ENCODE data around the gene MARCHF5.
"Not testable (repeated sequence)": the region's sequence is repeated elsewhere in the genome, so short reads cannot be mapped to it uniquely, and the experiment has no call there.

MARCHF5 gene

DNA sequence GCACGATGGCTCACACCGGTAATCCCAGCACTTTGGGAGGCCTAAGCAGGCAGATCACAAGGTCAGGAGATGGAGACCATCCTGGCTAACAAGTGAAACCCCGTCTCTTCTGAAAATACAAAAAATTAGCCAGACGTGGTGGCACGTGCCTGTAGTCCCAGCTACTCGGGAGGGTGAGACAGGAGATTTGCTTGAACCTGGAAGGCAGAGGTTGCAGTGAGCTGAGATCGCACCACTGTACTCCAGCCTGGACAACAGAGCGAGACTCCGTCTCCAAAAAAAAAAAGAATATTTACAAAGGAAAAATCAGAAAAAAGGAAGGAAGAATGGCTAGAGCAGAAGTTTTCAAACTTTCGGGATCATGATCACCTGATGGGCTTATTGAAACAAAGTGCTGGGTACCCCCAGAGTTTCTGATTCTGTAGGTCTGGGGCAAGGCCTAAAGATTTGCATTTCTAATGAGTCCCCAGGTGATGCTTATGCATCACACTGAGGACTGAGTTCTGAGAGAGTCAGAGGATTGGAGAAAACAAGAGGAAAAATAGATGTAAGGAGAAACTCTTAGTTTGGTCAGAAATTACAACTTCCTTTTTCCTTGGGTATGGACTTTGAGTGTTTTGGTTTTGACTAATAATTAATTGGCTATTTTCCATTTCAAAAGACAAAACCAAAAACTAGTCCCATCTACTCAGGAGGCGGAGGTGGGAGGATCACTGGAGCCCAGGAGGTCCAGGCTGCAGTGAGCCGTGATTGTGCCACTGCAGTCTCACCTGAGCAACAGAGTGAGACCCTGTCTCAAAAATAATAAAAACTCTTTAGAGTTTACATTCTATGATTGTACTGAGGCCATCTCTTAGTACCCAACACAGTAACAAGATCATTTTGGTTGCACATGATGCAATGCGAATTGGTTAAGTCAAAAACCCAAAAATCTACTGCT is 14.4 kb downstream of the MARCHF5 start:
- no peak for DNase-seq

DNA sequence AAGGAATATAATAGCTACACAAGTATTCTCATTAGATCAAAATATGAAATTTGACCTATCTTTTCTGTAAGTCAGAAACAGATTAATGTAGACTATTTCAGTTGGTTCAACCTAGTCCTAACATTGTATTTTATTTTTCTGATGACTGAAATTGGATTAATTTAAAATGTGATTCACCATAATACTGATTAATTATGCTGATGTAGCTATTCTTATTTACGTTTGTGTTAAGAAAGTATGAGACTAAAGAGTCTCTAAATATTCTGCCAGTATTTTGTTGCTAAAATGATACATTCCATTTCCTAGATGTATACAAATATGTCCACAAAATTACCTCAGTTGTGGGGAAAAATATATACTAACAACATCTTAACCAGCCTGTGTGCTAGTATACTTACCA is 18.3 kb downstream of the MARCHF5 start:
- DNase-seq, result no peak

DNA sequence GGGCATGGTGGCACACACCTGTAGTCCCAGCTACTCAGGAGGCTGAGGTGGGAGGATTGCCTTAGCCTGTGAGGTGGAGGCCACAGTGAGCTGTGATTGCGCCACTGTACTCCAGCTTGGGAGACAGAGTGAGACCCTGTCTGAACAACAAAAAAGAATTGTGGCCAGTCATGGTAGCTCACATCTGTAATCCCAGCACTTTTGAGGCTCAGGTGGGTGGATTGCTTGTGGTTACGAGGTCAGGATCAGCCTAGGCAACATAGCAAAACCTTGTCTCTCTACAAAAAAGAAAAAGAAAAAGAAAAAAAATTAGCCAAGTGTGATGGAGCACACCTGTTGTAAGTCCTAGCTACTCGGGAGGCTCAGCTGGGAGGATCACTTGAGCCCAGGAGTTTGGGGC is 22.8 kb downstream of the MARCHF5 start:
- no peak for DNase-seq

DNA sequence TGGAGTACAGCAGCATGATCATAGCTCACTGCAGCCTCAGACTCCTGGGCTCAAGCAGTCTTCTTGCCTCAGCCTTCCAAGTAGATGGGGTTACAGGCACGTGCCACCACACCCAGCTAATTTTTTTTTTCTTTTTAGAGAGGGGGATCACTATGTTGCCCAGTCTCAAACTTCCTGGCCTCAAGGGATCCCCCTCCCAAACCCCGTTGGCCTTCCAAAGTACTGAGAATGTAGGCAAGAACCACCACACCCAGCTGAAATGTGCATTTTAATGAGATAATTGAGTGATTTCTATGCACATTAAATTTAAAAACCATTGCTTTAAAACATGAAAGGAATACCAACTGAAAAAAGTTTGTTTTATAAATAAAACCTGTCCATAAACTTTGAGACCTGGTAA is 25.6 kb downstream of the MARCHF5 start:
- no peak for DNase-seq

- DNase-seq, result no peak
Observed at GRCh38 chr10:92323079-92323478, 32.1 kb downstream of the MARCHF5 start.

GRCh38 chr10:92327445-92328433 is 36.8 kb downstream of the MARCHF5 start:
- DNase-seq, result peak; percentile 72

DNA sequence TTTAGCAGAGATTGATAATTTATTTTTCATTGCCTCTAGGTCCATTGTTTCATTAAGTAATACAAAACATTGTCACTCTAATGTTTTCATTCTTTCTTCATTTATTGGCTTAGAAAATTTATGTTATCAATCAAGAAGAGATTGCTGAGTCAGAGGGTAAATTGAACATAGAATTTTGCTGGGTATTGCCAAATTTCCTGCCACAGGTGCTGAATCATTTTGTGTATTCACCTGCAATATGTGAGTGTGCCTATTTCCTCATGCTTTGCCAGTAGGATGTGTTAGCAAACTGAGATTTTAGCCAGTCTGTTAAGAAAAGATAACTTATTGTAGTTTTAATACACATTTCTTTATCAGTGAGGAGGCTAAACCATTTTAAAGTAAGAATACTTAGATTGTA is 38.0 kb downstream of the MARCHF5 start:
- DNase-seq, result no peak

DNA sequence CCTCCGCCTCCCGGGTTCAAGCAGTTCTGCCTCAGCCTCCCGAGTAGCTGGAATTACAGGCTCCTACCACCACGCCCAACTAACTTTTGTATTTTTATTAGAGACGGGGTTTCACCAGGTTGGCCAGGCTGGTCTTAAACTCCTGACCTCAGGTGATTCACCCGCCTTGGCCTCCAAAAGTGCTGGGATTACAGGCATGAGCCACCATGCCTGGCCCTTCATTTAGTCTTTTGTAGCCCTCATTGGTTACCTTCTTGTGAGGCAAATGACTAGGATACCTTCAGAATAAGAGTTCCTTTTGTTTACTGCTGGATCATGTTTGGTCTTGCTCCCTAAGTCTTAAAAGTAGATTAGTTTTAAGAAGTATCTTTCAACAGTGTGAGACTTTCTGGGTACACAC is 39.0 kb downstream of the MARCHF5 start:
- not testable (repeated sequence) for DNase-seq

GRCh38 chr10:92342796-92343195 is 51.8 kb downstream of the MARCHF5 start:
- no peak for DNase-seq

- not testable (repeated sequence) for DNase-seq
Observed at GRCh38 chr10:92345575-92345974, 54.6 kb downstream of the MARCHF5 start.

- DNase-seq, result not testable (repeated sequence)
Observed at GRCh38 chr10:92347035-92347676, 56.2 kb downstream of the MARCHF5 start.

DNA sequence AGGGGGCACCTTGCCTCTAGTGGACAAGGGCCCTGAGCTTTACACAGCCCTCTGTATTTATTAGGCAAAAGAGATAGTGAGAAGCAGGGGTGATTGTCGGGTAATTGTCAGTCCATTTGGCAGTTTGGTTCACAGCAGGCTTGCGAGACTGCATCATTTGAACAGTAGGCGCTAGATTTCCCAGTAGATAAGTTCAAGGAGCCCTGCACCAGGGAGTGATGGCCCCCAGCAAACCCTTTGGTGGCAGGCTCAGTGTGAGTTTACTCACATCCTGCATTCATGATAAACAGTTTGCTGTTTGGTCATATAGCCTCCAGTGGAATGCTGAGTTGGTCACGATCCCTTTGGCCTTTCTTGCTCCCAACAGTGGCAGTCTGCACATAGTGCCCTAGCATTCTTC is 59.4 kb downstream of the MARCHF5 start:
- no peak for DNase-seq

- no peak for DNase-seq
Observed at GRCh38 chr10:92354587-92354986, 63.6 kb downstream of the MARCHF5 start.

DNA sequence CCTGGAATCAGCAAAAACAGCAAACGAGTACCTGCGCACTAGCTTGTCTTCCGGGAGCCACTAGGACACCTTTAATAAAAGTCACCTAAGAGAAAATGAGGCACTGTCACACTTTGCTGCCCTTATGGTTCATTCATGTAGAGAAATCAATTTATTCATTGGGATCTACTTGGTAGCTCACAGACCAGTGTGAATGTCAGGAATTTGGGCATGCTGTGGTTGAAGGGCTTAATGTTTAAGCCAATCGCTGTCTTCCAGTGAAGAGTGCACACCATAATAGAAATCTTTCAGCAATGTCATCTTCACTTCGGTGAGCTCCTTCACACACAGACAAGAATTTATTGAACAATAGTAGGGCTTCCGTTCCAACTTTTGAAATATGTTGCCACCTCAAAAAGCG is 65.1 kb downstream of the MARCHF5 start:
- DNase-seq, result no peak

DNA sequence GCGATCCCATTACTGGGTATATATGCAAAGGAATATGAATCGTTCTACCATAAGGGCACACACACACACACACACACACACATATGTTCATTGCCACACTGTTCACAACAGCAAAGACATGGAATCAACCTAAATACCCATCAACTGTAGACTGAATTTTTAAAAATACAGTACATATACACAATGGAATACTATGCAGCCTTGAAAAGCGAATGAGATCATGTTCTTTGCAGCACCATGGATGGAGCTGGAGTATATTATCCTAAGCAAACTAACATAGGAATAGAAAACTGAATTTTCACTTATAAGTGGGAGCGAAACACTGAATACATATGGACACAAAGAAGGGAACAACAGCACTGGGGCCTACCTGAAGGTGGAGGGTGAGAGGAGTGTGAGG is 72.5 kb downstream of the MARCHF5 start:
- DNase-seq, result no peak

- DNase-seq, result no peak
Observed at GRCh38 chr10:92366412-92367021, 75.5 kb downstream of the MARCHF5 start.

DNA sequence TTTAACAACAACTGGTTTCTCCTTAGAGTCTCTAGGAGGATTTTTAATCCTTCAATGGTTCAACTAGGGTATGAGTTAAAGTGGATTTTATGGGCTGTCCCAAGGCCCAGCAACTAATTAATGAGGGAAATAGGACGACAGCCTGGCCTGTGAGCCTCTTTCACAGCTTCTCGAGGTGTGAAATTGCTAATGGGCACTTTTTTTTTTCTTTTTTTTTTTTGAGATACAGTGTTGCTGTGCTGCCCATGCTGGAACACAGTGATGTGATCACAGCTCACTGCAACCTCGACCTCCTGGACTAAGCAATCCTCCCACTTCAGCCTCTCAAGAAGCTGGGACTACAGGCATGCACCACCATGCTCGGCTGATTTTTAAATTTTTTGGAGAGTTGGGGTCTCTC is 87.0 kb downstream of the MARCHF5 start:
- peak; percentile 3 for DNase-seq

DNA sequence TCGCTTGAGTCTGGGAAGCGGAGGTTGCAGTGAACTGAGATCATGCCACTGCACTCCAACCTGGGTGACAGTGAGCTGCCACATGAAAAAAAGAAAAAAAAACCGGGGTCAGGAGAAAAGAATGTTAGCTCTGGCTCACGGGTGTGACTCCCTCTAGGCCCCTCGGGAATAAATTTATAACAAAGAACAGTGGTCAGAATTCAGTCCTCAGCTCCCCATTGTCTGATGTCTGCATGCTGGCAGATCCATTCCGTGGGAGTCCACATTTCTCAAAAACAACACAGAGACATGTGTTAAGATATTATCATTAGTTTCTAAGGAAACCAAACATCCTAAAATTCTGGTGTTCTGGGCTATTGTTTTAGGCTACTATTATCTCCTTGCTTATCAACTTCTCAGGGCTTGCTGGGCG is 90.6 kb downstream of the MARCHF5 start:
- no peak for DNase-seq

DNA sequence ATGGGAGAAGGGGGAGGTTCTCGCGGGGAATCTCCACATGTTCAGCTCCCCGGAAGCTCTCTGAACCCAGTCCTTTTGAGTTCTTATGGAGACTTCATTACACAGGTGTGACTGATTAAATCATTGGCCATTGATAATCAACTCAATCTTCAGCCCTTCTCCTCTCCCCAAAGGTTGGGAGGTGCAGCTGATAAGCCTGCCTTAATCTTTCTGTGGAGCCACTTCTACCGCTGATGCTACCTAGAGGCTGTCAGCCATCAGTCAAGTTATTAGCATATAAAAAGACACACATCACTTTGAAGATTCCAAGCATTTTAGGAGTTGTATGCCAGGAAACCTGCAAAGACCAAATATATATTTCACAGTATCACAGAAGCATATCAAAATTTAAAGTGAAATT is 91.7 kb downstream of the MARCHF5 start:
- no peak for DNase-seq

- DNase-seq, result no peak
Observed at GRCh38 chr10:92384741-92385140, 93.8 kb downstream of the MARCHF5 start.

- no peak for DNase-seq
Observed at GRCh38 chr10:92385831-92386230, 94.9 kb downstream of the MARCHF5 start.

DNA sequence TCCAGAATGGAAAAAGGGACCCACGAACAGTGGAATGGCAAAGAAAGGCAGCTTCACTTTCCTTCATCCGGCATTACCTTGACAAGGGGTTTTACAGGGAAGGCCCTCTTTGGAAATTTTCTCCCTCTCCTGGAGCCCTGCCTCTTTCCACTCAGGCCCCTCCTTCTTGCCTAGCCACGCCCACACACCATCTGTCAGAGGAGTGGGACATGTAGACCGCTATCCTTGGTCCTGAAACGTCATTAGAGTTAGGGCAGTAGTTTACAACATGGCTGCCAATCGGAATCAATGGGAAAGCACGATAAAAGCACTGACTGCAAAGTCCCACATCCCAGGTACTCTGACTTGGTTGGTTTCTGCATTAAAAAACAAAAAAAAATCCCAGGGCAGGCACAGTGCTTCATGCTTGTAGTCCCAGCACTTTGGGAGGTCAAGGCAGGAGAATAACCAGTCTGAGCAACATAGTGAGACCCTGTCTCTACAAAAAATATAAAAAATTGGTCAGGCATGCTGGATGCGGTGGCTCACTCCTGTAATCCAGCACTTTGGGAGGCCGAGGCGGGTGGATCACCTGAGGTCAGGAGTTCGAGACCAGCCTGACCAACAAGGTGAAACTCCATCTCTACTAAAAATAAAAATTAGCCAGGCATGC is 96.4 kb downstream of the MARCHF5 start:
- peak; percentile 74 for DNase-seq
